Sigmoid colon (tissue), 4 donors: Measurements from ENCODE around the gene COL9A3.

Source experiments
- EP300 ChIP-seq, 4 donors: sonication (generic); formaldehyde crosslinking; IDR thresholded peaks; one replicate each; pipeline ENCODE4 v1.6.1; 2017; ENCODE audit warnings: antibody characterized with exemption in 4 of 4
- POLR2A ChIP-seq, 2 donors: fragments of 450-650 bp; IDR thresholded peaks; one replicate each; pipeline ENCODE4 v1.6.1; 2016; ENCODE audit warnings: antibody characterized with exemption in 2 of 2, mild to moderate bottlenecking in 2 of 2, moderate library complexity in 2 of 2
- POLR2AphosphoS5 ChIP-seq, 4 donors: sonication (generic); formaldehyde crosslinking; IDR thresholded peaks; one replicate each; pipeline ENCODE4 v1.6.1; 2017; ENCODE audit warnings: antibody characterized with exemption in 4 of 4
- TF ChIP-seq, protein P1 (sequence below), 4 experiments: fragments of 450-650 bp in 3 of 4; fragments of 200-600 bp in 1 of 4; IDR thresholded peaks; one replicate each; pipeline ENCODE4 v1.5.1; 2016 to 2019; ENCODE audit warnings: antibody characterized with exemption in 4 of 4, mild to moderate bottlenecking in 3 of 4, moderate library complexity in 2 of 4

DNA sequence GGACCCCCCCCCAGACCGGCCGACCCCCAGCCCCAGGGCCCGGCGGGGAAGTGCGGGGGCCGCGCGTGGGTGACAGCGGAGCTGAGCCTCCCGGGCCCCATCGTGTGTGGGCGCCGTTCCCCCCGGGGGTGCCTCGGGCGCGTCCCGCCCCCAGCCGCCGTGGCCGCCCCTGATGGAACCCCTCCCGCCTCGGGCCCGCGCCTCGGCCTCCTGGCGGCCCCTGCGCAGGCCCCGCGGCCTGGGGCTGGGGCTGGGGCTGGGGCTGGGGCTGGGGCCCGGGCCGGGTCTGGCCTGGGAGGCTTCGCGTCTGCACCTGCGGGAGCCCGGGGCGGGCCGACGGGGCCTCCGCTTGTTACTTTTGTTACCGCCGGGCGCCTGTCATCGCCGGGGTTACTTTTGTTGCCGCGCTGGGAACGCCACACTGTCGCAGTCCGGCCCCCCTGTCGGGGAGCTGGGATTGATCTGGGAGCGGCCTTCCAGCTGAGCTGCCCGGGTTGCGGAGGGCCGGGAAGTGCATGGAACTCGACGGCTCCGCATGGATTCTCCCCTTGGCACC lies 11.6 kb upstream of the COL9A3 start:
- TF ChIP-seq, protein P1, sequence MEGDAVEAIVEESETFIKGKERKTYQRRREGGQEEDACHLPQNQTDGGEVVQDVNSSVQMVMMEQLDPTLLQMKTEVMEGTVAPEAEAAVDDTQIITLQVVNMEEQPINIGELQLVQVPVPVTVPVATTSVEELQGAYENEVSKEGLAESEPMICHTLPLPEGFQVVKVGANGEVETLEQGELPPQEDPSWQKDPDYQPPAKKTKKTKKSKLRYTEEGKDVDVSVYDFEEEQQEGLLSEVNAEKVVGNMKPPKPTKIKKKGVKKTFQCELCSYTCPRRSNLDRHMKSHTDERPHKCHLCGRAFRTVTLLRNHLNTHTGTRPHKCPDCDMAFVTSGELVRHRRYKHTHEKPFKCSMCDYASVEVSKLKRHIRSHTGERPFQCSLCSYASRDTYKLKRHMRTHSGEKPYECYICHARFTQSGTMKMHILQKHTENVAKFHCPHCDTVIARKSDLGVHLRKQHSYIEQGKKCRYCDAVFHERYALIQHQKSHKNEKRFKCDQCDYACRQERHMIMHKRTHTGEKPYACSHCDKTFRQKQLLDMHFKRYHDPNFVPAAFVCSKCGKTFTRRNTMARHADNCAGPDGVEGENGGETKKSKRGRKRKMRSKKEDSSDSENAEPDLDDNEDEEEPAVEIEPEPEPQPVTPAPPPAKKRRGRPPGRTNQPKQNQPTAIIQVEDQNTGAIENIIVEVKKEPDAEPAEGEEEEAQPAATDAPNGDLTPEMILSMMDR (IDR thresholded peaks at IDR 0.05) = no peak
- TF ChIP-seq POLR2A (IDR thresholded peaks at IDR 0.05) (no peak), POLR2AphosphoS5 (IDR thresholded peaks at IDR 0.05) (no peak), EP300 (IDR thresholded peaks at IDR 0.05) (no peak)
